ENCODE data around the gene HLA-E. TPM values are rescaled to one million over a fixed set of nuclear protein-coding genes. Genes with fewer than 3 reads are reported as not detected.

The HLA-E gene
- total and polyA plus RNA-seq, 2 experiments from 2014 or later, result 15.6 to 36.0 TPM

- Mint-ChIP-seq H3K9me3 (no peaks in the 10 kb centered on the region), H3K36me3 (ENCODE audit: low read depth) (0 out of 3 replicates have a peak, but pooled peaks cover 5% of the 10 kb centered on the region), H3K4me3 (peak overlapping the region; percentile 61), H3K4me1 (peaks cover 9% of the 10 kb centered on the region), H3K27ac (no peak overlapping the region), H3K27me3 (ENCODE audit: insufficient read depth, low read depth, poor library complexity) (peaks cover 12% of the 10 kb centered on the region)
- Histone ChIP-seq H2AFZ (no peak overlapping the region), H3K4me2 (peak overlapping the region; percentile 74), H3K27me3 (ENCODE audit: insufficient read depth) (no peaks in the 10 kb centered on the region), H3K9me2 (ENCODE audit: insufficient read depth) (no peaks in the 10 kb centered on the region), H4K20me1 (replicated peaks; ENCODE audit: insufficient read depth) (no peaks in the 10 kb centered on the region; the same call in 1 of the 2 replicates), H3K36me3 (ENCODE audit: insufficient read depth) (no peaks in the 10 kb centered on the region), H3K79me2 (replicated peaks; ENCODE audit: insufficient read depth) (no peaks in the 10 kb centered on the region), H3F3A (replicated peaks; ENCODE audit: low read depth) (no peaks in the 10 kb centered on the region), H3K27ac (ENCODE audit: low read depth) (no peak overlapping the region), H3K4me3 (peak overlapping the region; percentile 50), H3K4me1 (ENCODE audit: insufficient read depth) (peaks cover 7% of the 10 kb centered on the region; the same call in 1 of the 2 replicates)
- ATAC-seq (peak; percentile 89), DNase-seq (ENCODE audit: low spot score) (peak; percentile 90)
- TF ChIP-seq CTCF (conservative IDR thresholded peaks at IDR 0.05; ENCODE audit: low read depth in 2 of 2) (peak; percentile 92 to 99), EZH2phosphoT487 (IDR thresholded peaks at IDR 0.05; ENCODE audit: unreplicated experiment) (no peak), REST (IDR thresholded peaks at IDR 0.05; ENCODE audit: unreplicated experiment) (no peak)
Measured at GRCh38 chr6:30541515-30542403, 52.5 kb downstream of the HLA-E start.

- no peaks in the 10 kb centered on the region; the same call in 1 of the 2 replicates for H4K20me1 ChIP-seq (replicated peaks; ENCODE audit: insufficient read depth)
- H3K4me3 ChIP-seq, result no peak overlapping the region
- no peaks in the 10 kb centered on the region for H3K9me2 ChIP-seq (ENCODE audit: insufficient read depth)
- no peak overlapping the region for H3K27ac Mint-ChIP-seq
- H3K36me3 ChIP-seq (ENCODE audit: insufficient read depth), result no peaks in the 10 kb centered on the region; the same call in 1 of the 2 replicates
- H3K4me1 Mint-ChIP-seq, result peaks cover 9% of the 10 kb centered on the region
- no peak for ATAC-seq
- H3K4me2 ChIP-seq, result 0 out of 2 replicates have a peak overlapping the region, but pooled peaks have one; percentile 74
- H3K4me3 Mint-ChIP-seq, result peak overlapping the region; percentile 61
- H3K4me1 ChIP-seq (ENCODE audit: insufficient read depth), result peaks cover 7% of the 10 kb centered on the region; the same call in 1 of the 2 replicates
- H3K79me2 ChIP-seq (replicated peaks; ENCODE audit: insufficient read depth), result no peaks in the 10 kb centered on the region
- H3K27me3 Mint-ChIP-seq (ENCODE audit: insufficient read depth, low read depth, poor library complexity), result peaks cover 12% of the 10 kb centered on the region
- H3K27ac ChIP-seq (ENCODE audit: low read depth), result no peak overlapping the region
- H3K36me3 Mint-ChIP-seq (ENCODE audit: low read depth), result 0 out of 3 replicates have a peak, but pooled peaks cover 7% of the 10 kb centered on the region
- no peaks in the 10 kb centered on the region for H3K9me3 Mint-ChIP-seq
- H3K27me3 ChIP-seq (ENCODE audit: insufficient read depth), result no peaks in the 10 kb centered on the region
- DNase-seq (ENCODE audit: low spot score), result no peak
- no peaks in the 10 kb centered on the region for H3F3A ChIP-seq (replicated peaks; ENCODE audit: low read depth)
- no peak overlapping the region for H2AFZ ChIP-seq
- TF ChIP-seq POLR2AphosphoS5 (IDR thresholded peaks at IDR 0.05; ENCODE audit: low read depth) (no peak), EZH2phosphoT487 (IDR thresholded peaks at IDR 0.05; ENCODE audit: unreplicated experiment) (no peak), ZNF462 (CRISPR knock-in tag; IDR thresholded peaks at IDR 0.05) (no peak), STAT1 (IDR thresholded peaks at IDR 0.05; ENCODE audit: unreplicated experiment) (no peak)
Measured at GRCh38 chr6:30542404-30542725, 53.1 kb downstream of the HLA-E start.
